AG09309 (cell line): ENCODE measurements around the gene NRXN2.

Source experiments
- DNase-seq: peaks from one replicate; pipeline ENCODE4 v3.0.0-alpha.2; 2010; ENCODE audit warnings: low read depth
- H3K4me3 ChIP-seq: 2 replicates; pipeline ENCODE4 v1.5.1; 2011; ENCODE audit warnings: mild to moderate bottlenecking, low read depth, low read length, moderate library complexity; ENCODE audit not compliant: control insufficient read depth
- TF ChIP-seq, protein P1 (sequence below): IDR thresholded peaks from 2 replicates; pipeline ENCODE4 v1.5.1; 2011; ENCODE audit warnings: mild to moderate bottlenecking, low read depth, low read length, inconsistent platforms; ENCODE audit not compliant: insufficient read depth, control insufficient read depth; ENCODE audit errors: missing control alignments

Gene NRXN2

GRCh38 chr11:64767344-64768299 lies 44.6 kb upstream of the NRXN2 start:
- no peak overlapping the region for H3K4me3 ChIP-seq
- TF ChIP-seq, protein P1, sequence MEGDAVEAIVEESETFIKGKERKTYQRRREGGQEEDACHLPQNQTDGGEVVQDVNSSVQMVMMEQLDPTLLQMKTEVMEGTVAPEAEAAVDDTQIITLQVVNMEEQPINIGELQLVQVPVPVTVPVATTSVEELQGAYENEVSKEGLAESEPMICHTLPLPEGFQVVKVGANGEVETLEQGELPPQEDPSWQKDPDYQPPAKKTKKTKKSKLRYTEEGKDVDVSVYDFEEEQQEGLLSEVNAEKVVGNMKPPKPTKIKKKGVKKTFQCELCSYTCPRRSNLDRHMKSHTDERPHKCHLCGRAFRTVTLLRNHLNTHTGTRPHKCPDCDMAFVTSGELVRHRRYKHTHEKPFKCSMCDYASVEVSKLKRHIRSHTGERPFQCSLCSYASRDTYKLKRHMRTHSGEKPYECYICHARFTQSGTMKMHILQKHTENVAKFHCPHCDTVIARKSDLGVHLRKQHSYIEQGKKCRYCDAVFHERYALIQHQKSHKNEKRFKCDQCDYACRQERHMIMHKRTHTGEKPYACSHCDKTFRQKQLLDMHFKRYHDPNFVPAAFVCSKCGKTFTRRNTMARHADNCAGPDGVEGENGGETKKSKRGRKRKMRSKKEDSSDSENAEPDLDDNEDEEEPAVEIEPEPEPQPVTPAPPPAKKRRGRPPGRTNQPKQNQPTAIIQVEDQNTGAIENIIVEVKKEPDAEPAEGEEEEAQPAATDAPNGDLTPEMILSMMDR: peak; percentile 75
- no peak for DNase-seq

- TF ChIP-seq, protein P1: no peak
- no peak overlapping the region for H3K4me3 ChIP-seq
- no peak for DNase-seq
These were observed 43.9 kb upstream of the NRXN2 start for GRCh38 chr11:64766881-64767280.

DNA sequence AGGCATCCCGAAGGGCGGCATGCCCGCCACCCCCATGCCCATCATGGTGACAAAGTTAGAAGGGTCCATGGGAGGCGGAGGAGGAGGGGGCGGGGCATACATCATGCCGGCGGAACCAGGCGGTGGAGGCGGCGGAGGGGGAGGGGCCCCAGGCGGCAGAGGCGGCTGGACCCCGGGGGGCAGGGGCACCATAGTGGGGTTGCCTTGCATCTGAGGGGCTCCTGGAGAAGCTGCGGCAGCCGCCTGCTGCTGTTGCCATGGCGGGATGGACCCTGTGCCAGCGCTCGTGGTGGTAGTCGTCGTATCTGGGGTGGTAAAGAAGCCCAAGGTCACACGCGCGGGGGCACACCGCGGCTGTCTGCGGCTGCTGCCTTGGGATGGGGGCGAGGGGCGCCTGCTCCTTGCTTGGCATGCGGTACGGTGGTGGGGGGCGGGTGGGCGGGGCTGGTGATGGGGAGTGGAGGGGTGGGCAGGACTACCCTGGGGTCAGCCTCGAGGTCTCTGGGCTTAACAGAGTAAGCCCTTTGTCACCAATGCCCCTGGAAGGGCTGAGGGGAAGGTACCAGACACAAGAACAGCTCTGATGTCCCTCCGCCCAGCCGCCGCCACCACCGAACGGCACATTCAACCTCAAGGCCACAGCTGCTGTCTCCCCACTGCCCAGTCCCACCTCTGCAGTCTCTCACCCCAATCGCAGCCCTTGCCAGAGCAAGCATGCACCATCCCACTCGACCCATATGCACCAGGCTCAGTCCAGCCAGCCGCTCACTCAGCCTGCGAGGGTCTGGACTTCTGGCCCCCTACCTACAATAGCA lies 43.1 kb upstream of the NRXN2 start:
- no peak overlapping the region for H3K4me3 ChIP-seq
- TF ChIP-seq, protein P1: no peak
- DNase-seq: no peak

DNA sequence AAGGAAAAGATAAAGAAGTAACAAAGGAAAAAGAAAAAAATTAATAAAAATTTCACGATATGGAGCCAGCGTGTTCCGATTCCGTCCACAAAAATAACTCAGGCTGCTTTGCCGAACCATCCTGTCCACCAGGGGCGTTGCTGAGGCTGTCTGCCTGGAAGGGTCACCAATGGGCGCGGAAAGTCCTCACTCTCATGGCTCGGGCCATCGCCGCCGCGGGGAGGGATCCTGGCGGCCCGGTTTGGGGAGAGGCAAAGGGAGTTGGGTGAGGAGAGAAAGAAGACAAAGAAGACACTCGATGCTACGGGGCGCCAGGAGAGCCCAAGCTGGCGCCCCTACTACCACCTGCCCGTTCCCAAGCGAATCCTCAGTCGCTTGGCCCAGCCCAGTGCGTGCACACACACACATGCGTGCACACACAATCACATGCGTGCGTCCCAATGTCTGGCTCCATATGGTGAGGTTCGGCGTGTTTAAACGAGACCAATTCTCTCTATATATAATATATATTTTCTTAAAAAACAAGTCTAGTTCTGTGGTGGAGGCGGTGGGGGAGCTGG lies 42.4 kb upstream of the NRXN2 start:
- H3K4me3 ChIP-seq: no peak overlapping the region

GRCh38 chr11:64764753-64765152 lies 41.8 kb upstream of the NRXN2 start:
- TF ChIP-seq, protein P1: no peak
- no peak for DNase-seq
- no peak overlapping the region for H3K4me3 ChIP-seq

More for the DNA sequence above, 42.4 kb upstream of the NRXN2 start:
- no peak for DNase-seq
- TF ChIP-seq, protein P1: no peak

DNA sequence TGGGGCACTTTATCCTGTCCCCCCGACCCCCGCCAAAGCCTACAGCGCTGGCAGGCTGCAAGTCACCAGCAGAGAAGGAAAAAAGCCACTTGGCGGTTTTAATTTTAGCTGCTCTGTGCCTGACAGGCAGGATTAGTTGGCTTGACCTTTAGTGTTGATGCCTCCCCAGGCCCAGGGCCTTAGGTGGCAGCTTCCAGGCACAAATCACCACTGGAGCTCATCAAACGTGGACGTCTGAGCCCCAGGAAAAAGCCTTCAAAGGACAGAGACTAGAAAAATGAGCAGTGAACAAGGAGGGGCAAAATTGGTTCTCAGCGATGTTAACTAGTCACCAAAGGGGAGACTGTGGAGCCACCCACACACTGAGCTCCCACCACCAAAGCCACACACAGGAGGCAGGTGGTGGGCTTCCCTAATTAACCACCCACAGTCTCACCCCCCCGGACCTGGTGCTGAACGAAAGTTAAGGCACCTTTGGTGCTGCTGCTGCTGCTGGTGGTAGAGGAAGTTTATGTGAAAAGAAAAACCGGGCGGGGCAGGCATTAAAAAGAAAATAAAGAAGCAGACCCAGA lies 41.1 kb upstream of the NRXN2 start:
- no peak overlapping the region for H3K4me3 ChIP-seq
- no peak for DNase-seq
- TF ChIP-seq, protein P1: no peak
